ENCODE data around the gene TTC7B.
A peak's percentile ranks its signal among the peaks of the same experiment; 100 is the strongest.

TTC7B gene

GRCh38 chr14:90648421-90648820 is 167.8 kb downstream of the TTC7B start:
- DNase-seq (ENCODE audit: low read depth): no peak

DNA sequence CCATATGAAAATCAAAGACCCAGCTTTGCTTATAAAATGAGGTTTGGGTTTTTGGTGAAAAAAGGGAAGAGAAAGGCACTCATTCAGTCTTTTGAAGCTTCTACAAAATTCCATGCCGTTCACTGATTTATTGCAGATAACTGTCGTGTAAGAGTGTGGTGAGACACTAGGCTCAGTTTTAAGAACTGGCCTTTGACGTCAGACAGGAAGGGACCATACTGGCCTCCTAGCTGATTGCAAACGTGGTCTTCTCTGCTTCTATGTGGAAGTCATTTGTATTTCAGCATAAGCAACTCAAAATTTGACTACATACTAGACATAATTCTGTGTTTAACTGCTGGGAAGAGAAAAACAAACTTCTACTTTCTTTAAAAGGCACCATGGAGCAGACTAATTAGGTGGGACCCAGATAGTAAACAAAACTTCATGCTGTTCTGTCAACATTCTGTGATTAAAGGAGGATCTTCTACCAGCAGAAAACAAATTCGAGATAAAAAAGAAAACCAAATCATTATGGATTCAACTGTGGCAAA is 168.7 kb downstream of the TTC7B start:
- no peak for DNase-seq (ENCODE audit: low read depth)

DNA sequence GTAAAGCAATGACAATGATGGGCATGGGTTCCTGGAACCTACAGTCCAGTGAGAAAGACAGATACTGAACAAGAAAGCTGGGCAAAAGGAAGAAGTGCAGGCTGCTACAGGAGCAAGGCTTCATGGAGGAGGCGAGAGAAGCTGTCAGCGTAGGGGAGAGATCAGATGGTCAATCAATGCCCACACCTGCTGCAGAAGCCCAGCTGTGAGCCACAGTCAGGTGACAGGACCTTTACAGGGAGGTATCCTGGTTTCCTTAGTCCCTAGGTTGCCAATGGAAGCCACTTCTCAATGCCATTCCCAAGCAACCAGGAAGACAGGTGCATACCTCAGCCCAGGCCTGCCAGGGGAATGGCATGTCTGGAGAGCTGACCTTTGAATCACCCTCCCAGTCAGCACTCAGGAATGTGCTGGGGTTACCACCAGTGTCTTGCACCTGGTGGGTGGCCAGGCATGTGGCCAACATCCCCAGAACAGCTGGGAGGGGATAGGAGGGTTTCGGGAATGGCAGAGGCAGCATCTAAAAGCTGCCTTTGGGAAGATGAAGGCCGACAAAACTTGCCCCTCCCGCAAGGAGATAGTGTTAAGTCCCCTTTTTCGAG is 170.3 kb downstream of the TTC7B start:
- peak; percentile 17 for DNase-seq (ENCODE audit: low read depth)

- DNase-seq (ENCODE audit: low read depth): no peak
Observed at GRCh38 chr14:90644882-90645281, 171.3 kb downstream of the TTC7B start.

GRCh38 chr14:90643982-90644670 is 172.1 kb downstream of the TTC7B start:
- no peak for DNase-seq (ENCODE audit: low read depth)

DNA sequence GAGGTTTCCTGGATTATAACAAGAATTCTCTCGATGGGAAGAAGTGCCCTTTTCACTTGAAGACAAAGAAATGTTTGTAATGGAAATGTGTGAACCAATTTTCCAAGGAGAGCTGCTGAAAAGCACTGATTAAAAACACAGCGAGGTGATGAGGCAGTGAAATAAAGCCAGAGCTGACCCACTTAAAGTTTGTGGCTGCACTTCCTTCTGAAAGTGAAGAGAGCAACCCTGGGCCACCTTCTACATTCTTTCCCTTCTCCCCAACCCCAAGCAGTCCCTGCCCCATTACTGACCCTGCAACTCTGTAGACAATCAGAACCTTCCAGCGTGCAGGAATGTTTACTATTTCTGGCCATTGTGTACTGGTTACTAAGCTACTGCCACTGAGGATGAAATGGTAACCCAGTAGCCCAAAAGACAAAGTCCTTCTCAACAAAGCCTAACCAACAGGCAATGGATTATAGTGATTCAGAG is 173.9 kb downstream of the TTC7B start:
- DNase-seq (ENCODE audit: low read depth): no peak

- no peak for DNase-seq (ENCODE audit: low read depth)
Observed at GRCh38 chr14:90641615-90642243, 174.5 kb downstream of the TTC7B start.

- DNase-seq (ENCODE audit: low read depth): no peak
Observed at GRCh38 chr14:90641168-90641567, 175.1 kb downstream of the TTC7B start.

- DNase-seq (ENCODE audit: low read depth): no peak
Observed at GRCh38 chr14:90639641-90640040, 176.6 kb downstream of the TTC7B start.

- no peak for DNase-seq (ENCODE audit: low read depth)
Observed at GRCh38 chr14:90632871-90633270, 183.4 kb downstream of the TTC7B start.

DNA sequence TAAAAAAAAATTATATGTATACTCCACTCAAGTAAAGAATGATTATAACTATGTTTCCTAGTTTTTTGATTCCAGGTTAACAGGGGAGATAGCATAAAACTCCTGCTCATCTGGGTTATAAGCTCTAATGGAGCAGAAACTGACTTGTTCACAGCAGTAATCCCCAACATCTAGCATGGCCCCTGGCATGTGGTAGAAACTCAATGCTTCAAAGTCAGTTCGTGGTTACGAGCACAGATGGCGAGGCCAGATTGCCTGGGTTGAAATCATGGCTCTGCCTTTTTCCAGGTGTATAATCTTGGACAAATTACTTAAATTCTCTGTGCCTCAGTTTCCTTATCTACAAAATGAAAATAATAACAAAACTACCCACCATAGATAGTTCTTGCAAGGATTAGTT is 183.8 kb downstream of the TTC7B start:
- no peak for DNase-seq (ENCODE audit: low read depth)

DNA sequence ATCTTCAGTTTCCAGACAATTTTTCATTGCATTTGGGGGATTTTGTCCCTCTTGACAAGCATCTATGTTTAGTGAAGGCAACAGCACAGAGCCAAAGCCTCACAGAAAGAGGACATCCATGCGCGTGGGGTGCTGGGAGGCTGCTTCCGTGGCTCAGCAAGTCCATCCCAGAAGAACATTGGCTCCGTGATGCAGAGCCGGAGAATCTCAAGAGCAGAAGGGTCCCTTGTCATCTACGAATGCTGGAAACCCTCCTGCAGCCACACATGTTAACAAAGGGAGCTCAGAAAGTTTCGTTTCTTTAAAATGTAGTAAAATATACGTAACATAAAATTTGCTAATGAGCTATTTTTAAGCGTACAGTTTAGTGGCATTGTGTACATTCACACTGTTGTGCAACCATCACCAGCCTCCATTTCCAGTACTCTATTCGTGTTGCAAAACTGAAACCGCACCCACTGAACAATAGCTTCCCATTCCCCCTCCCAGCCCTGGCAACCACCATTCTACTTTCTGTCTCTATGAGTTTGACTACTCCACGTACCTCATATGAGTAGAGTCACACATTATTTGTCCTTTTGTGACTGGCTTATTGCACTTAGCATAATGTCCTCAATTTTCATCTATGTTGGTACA is 185.9 kb downstream of the TTC7B start:
- no peak for DNase-seq (ENCODE audit: low read depth)

DNA sequence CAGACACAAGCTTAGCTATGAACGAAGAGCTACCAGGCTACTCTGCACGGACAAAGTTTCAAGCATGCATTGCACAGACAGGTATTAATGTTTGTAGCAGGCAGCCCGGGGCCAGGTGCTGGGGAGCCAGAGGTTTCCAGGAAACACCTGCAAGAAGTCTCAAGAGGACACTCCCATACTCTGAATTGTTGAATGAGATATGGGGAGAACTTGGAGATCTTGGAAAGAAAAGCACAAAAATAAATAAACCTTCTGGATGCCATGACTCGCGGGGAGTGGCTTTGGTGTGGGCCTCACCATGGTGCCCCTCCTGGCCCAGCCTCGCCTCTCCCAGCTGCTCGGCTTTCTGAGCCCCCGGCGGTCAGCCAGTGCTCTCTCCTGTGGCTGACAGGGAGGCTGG is 186.8 kb downstream of the TTC7B start:
- DNase-seq (ENCODE audit: low read depth): no peak

DNA sequence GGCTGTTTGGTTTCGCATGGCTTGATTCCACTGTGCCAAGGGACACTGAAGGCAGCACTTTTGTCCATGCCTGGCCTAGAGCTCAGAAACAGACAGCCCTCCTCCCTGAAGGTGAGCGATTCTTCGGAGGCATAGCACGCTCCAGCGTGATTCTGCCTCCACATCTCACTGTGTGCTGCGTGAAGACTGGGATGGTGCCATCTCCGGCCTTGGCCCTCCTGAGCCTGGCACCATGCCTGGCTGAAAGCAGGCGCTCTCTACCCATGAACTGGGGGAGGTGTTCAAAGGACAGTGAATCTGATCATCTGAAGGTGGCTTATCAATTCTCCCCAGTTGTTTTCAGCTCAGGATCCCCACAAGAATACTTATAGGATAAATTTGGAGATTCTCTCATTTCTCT is 187.4 kb downstream of the TTC7B start:
- DNase-seq (ENCODE audit: low read depth): no peak

DNA sequence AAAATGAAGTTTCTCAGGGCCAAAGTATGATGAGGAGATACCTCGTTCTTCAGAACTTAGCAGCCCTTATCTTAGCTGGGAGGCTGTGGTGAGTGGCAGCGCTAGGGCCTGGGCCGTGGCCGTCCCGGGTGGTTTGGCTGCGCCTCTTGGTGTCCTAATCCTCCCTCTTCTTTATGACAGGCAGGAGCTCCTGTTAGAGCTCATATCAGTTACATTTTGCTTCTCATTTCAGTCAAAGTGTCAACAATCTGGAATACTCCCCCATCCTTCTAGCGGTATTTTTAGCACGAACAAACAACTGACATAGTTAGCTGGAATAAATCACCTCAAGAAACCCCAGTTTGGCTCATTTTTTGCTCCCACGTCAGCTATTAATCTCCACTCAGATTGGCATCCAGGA is 188.8 kb downstream of the TTC7B start:
- DNase-seq (ENCODE audit: low read depth): no peak

- DNase-seq (ENCODE audit: low read depth): no peak
Observed at GRCh38 chr14:90626550-90626949, 189.7 kb downstream of the TTC7B start.

GRCh38 chr14:90625445-90625844 is 190.8 kb downstream of the TTC7B start:
- DNase-seq (ENCODE audit: low read depth): no peak

DNA sequence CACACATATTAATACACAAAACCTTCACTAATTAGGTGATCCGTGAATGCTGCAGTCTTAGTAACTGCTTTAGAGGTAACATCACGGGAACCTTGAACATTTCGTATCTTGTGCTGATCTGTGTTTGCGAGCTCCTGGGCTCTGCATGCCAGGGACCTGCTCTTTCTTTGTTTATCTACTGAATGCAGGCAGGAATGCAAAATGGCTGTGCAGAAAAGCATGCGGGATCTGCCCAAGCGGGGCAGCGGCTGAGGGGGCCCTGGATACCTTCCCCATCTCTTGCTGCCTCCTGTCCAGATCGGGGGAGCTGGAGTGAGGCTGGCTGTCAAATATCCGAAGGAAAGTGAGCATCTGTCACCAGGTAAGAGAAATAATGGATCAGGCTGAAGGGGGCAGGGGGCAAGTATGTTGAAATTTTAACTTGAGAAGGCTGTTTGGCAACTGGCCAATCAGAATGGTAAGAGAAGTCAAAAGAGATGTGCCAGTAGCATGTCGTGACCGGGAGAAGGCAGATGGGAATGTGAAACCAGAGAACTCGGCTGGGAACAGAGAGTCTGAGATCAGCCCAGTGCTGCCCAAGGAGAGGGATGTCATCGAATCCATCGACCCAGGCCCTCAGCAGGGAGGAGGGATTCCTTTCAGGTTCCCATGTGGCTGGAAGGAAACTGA is 191.4 kb downstream of the TTC7B start:
- no peak for DNase-seq (ENCODE audit: low read depth)

- DNase-seq (ENCODE audit: low read depth): peak; percentile 22
Observed at GRCh38 chr14:90624227-90624626, 192.0 kb downstream of the TTC7B start.

GRCh38 chr14:90621201-90621600 is 195.0 kb downstream of the TTC7B start:
- DNase-seq (ENCODE audit: low read depth): no peak

DNA sequence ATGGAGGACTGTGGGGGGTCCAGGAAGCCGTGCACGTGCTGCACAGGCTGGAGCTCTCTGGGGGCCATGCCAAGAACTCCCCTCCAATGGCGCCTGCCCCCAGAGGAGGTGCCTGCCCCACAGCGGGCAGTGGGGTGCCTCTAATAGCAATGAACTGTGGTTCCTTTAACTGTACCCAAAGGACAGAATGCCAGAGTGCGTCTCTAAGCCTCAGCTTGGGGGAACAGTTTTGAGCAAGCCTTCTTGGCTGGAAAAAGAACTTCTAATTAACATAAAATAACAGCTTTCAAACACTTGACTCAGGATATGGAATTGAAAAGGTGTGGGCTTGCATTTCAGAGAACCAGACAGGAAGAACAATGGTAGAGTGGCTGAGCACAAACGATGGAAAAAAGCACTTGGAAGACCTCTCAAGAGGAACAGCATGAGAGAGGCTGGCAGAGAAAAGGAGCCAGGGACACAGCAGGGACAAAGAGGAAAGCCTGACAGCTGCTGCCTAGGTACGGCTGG is 195.6 kb downstream of the TTC7B start:
- DNase-seq (ENCODE audit: low read depth): no peak

GRCh38 chr14:90619911-90620310 is 196.3 kb downstream of the TTC7B start:
- no peak for DNase-seq (ENCODE audit: low read depth)

All from HS-27A (cell line).